MM.1S (cell line): ENCODE results near the gene SPINK1.

ENCODE experiments used
- DNase-seq: peaks from one replicate; pipeline ENCODE4 v3.0.0-alpha.2; 2015
- H2AFZ ChIP-seq: fragments of 300-600 bp; sonication (generic); 2 replicates; pipeline ENCODE4 v1.6.0; 2016; ENCODE audit warnings: antibody characterized with exemption, low read length
- H3F3A ChIP-seq: fragments of 300-600 bp; sonication (generic); 2 replicates; pipeline ENCODE4 v1.6.1; 2016; ENCODE audit warnings: mild to moderate bottlenecking, antibody characterized with exemption, low read length, moderate library complexity, mixed read lengths; ENCODE audit not compliant: insufficient read depth
- H3K27ac ChIP-seq: fragments of 300-600 bp; sonication (generic); 2 replicates; pipeline ENCODE4 v1.5.1; 2016; ENCODE audit warnings: mild to moderate bottlenecking, low read length
- H3K27me3 ChIP-seq: fragments of 300-600 bp; sonication (generic); replicated peaks from 2 replicates; pipeline ENCODE4 v1.6.0; 2016; ENCODE audit warnings: low read length; ENCODE audit not compliant: insufficient read depth
- H3K36me3 ChIP-seq: fragments of 300-600 bp; sonication (generic); replicated peaks from 2 replicates; pipeline ENCODE4 v1.6.1; 2016; ENCODE audit warnings: mild to moderate bottlenecking, low read length, mixed read lengths; ENCODE audit not compliant: insufficient read depth
- H3K4me1 ChIP-seq: fragments of 300-600 bp; sonication (generic); 2 replicates; pipeline ENCODE4 v1.6.1; 2016; ENCODE audit warnings: low read length, mixed read lengths
- H3K4me2 ChIP-seq: fragments of 300-600 bp; sonication (generic); 2 replicates; pipeline ENCODE4 v1.6.0; 2016; ENCODE audit warnings: low read depth, low read length
- H3K4me3 ChIP-seq: fragments of 300-600 bp; sonication (generic); 2 replicates; pipeline ENCODE4 v1.5.1; 2016; ENCODE audit warnings: low read length, mixed read lengths
- H3K79me2 ChIP-seq: fragments of 300-600 bp; sonication (generic); 2 replicates; pipeline ENCODE4 v1.6.1; 2016; ENCODE audit warnings: mixed run types, low read length, mixed read lengths
- H3K9ac ChIP-seq: fragments of 300-600 bp; sonication (generic); 2 replicates; pipeline ENCODE4 v1.6.1; 2016; ENCODE audit warnings: low read length, mixed read lengths
- H3K9me2 ChIP-seq: fragments of 300-600 bp; sonication (generic); replicated peaks from 2 replicates; pipeline ENCODE4 v1.6.1; 2016; ENCODE audit warnings: mild to moderate bottlenecking, low read length, mixed read lengths; ENCODE audit not compliant: insufficient read depth
- H3K9me3 ChIP-seq: fragments of 300-600 bp; sonication (generic); replicated peaks from 2 replicates; pipeline ENCODE4 v1.6.1; 2016; ENCODE audit warnings: mild to moderate bottlenecking, low read length, mixed read lengths; ENCODE audit not compliant: insufficient read depth
- H4K20me1 ChIP-seq: fragments of 300-600 bp; sonication (generic); 2 replicates; pipeline ENCODE4 v1.6.1; 2016; ENCODE audit warnings: mild to moderate bottlenecking, low read length, moderate library complexity, mixed read lengths; ENCODE audit not compliant: insufficient read depth
- CTCF ChIP-seq: fragments of 300-600 bp; sonication (generic); IDR thresholded peaks from 2 replicates; pipeline ENCODE4 v1.5.1; 2016; ENCODE audit warnings: antibody characterized with exemption, low read length, mixed read lengths
- EZH2 ChIP-seq: fragments of 300-600 bp; sonication (generic); optimal IDR thresholded peaks from 2 replicates; pipeline ENCODE3; 2017; ENCODE audit warnings: low read depth, mild to moderate bottlenecking, antibody characterized with exemption, low read length, mixed read lengths
- EZH2phosphoT487 ChIP-seq: fragments of 300-600 bp; sonication (generic); IDR thresholded peaks from 2 replicates; pipeline ENCODE4 v1.6.1; 2018; ENCODE audit warnings: antibody characterized with exemption, low read length

Gene SPINK1

GRCh38 chr5:147844846-147845245 lies 13.4 kb upstream of the SPINK1 start:
- H3K9me2 ChIP-seq = no peaks in the 10 kb centered on the region
- H3K9ac ChIP-seq = no peak overlapping the region
- no peaks in the 10 kb centered on the region for H3K79me2 ChIP-seq
- DNase-seq = no peak
- TF ChIP-seq CTCF = no peak
- no peak for TF ChIP-seq EZH2phosphoT487
- TF ChIP-seq EZH2 = no peak
- no peaks in the 10 kb centered on the region for H3K36me3 ChIP-seq
- no peaks in the 10 kb centered on the region for H3K9me3 ChIP-seq
- no peak overlapping the region for H2AFZ ChIP-seq
- no peaks in the 10 kb centered on the region for H4K20me1 ChIP-seq
- H3K4me3 ChIP-seq = no peak overlapping the region
- no peak overlapping the region for H3K4me2 ChIP-seq
- H3K27ac ChIP-seq = no peak overlapping the region
- no peaks in the 10 kb centered on the region for H3K4me1 ChIP-seq
- no peaks in the 10 kb centered on the region for H3F3A ChIP-seq
- no peaks in the 10 kb centered on the region for H3K27me3 ChIP-seq

GRCh38 chr5:147842869-147843268 lies 11.4 kb upstream of the SPINK1 start:
- DNase-seq = no peak
- H3K4me3 ChIP-seq = no peak overlapping the region
- H3K9me2 ChIP-seq = no peaks in the 10 kb centered on the region
- H3K4me1 ChIP-seq = no peaks in the 10 kb centered on the region
- TF ChIP-seq EZH2phosphoT487 = no peak
- no peak for TF ChIP-seq CTCF
- TF ChIP-seq EZH2 = no peak
- H3K27ac ChIP-seq = no peak overlapping the region
- no peaks in the 10 kb centered on the region for H4K20me1 ChIP-seq
- no peaks in the 10 kb centered on the region for H3K79me2 ChIP-seq
- no peak overlapping the region for H3K4me2 ChIP-seq
- no peaks in the 10 kb centered on the region for H3K9me3 ChIP-seq
- no peak overlapping the region for H3K9ac ChIP-seq
- no peak overlapping the region for H2AFZ ChIP-seq
- no peaks in the 10 kb centered on the region for H3F3A ChIP-seq
- no peaks in the 10 kb centered on the region for H3K27me3 ChIP-seq
- no peaks in the 10 kb centered on the region for H3K36me3 ChIP-seq

DNA sequence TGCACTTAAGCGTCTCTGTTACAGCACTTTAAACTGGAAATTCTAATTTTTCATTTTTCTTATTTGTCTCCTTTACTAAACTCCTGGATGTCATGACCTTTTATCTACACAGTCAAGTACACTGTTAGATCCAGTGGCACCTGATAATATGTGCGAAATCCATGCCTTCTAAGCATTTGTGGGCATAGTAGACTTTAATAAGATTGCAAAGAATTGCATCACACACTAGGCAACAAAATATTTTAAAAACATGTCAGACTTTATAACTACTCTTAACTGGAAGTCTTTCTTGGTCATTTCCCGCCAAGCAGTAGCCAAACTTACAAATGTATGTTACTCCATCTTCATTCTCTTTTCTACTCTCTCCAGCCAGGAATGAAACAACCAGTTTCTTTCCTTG lies 5.0 kb upstream of the SPINK1 start:
- Histone ChIP-seq H3K4me2 (no peak overlapping the region), H3K4me3 (no peak overlapping the region), H2AFZ (no peak overlapping the region), H3K27me3 (no peaks in the 10 kb centered on the region), H3K79me2 (no peaks in the 10 kb centered on the region), H3K9ac (no peak overlapping the region), H3K27ac (no peak overlapping the region), H3K9me3 (no peaks in the 10 kb centered on the region), H3K4me1 (no peaks in the 10 kb centered on the region), H3F3A (no peaks in the 10 kb centered on the region), H3K36me3 (no peaks in the 10 kb centered on the region), H4K20me1 (no peaks in the 10 kb centered on the region), H3K9me2 (no peaks in the 10 kb centered on the region)
- no peak for DNase-seq
- TF ChIP-seq EZH2phosphoT487 (no peak), CTCF (no peak), EZH2 (no peak)
